Kidney capillary endothelial cell (primary cell): ENCODE measurements around the gene APPL2.

Experiments used
- DNase-seq: peaks from one replicate; pipeline ENCODE4 v3.0.0-alpha.2; 2018; ENCODE audit warnings: low spot score

Gene APPL2

DNA sequence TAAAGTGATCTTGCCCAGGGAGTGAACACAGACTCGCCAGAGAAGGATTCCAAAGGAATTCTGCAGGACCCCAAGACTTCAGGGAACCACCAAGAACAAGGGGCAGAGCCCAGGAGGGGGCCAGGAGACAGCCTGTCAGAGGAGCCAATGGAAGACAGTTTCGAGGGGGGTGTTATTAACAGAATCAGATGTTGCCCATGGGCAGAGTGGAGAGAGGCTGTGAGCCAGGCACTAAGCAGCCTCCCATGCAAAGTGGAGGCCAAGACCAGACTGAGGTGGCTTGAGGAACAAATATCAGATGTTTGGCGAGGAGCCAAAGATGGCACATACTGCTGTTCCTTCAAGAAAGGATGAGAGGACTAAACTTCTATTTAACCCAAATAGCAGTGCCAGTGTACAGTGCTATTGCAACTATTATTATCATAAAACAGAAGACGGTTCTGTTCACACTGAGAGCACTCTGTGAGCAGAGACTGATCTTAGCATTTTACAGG lies 12.6 kb downstream of the APPL2 start:
- DNase-seq: no peak

GRCh38 chr12:105222726-105223351 lies 13.1 kb downstream of the APPL2 start:
- no peak for DNase-seq

GRCh38 chr12:105222284-105222655 lies 13.7 kb downstream of the APPL2 start:
- no peak for DNase-seq

GRCh38 chr12:105221583-105222283 lies 14.2 kb downstream of the APPL2 start:
- DNase-seq: no peak

- no peak for DNase-seq
Measured at GRCh38 chr12:105220929-105221290, 15.1 kb downstream of the APPL2 start.

DNA sequence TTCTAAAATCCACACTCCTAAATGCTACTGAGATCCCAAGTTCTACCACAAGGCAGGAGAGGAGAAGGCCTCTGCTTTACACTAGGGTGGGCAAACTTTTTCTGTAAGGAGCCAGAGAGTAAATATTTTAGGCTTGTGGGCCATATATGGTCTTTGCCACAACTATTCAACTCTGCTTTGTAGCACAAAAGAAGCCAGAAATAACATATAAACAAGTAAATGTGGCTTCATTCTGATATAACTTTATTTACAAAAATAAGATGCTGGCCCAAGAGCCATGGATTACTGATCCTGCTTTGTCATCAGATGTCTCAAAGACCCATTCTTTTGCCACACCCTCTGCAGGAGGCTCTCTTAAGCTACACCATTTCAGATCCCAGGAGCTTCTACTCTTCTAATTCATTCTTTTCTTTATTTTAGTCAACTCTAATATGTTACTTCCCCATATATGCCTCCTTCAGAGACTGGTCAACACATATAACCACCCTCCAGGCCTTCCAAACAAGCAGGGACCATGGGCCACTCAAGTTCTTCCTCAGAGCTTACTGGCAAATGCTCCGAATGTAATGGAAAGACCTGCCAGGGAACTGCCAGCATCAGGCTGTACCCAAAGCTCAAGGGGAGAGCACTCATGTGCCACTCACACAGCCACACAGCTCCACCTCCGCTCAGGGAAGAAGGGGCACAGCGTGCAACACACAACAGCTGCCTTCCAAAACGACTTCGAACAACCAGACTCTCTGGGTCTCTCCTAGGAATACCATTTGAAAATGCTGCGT lies 15.6 kb downstream of the APPL2 start:
- no peak for DNase-seq

DNA sequence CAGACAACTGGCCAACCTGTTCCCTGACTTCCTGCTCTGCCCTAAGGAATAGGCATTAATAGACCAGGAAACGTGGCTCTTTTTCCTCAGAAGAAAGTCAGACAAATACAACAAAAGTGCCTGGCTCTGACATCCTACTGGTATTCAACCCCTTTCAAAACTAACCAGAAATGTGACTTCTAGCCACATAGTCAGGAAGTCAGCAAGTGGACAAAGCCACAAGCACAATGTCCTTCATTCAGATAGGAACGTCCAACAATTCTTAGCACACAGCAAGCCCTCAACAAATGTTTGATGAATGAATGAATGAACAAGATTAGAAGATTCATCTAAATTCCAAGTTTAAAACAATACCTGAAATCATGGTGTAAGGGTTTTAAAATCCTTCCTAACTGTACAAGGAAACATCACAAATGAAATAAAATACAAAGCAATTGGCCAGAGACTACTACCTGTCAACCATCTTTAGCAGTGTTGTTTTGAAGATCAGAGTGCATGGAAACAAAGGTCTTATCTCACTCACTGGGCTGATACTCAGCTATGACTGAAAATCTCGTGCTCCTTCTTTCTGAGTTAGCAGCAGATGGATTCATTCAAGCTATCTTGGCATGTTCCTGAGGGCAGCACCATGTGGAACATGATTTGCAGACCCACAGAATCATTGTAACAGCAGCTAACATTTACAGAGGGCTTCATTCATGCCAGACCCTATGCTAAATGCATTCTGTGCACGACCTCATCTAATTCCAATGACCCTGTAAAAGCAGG lies 16.5 kb downstream of the APPL2 start:
- DNase-seq: no peak

DNA sequence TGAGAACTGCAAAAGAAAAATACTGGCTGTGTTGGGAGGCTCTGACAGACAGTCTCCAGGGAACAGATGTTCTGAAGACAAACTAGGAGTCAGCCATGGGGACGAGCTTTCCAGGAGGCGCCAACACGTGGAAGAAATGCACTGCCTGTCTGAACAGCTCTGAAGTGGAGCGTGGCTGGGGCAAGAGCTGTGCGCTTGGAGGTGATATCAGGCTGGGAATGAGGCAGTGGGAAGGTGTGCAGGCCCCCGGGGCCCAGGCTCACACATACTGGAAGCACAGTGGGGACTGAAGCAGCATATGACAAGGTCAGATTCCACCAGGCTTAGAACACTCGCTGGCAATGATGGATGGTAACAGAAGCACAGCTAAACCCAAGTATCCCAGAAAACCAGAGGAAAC lies 17.5 kb downstream of the APPL2 start:
- no peak for DNase-seq

- DNase-seq: peak; percentile 33
Measured at GRCh38 chr12:105214670-105215375, 21.2 kb downstream of the APPL2 start.

GRCh38 chr12:105214148-105214547 lies 21.8 kb downstream of the APPL2 start:
- no peak for DNase-seq

DNA sequence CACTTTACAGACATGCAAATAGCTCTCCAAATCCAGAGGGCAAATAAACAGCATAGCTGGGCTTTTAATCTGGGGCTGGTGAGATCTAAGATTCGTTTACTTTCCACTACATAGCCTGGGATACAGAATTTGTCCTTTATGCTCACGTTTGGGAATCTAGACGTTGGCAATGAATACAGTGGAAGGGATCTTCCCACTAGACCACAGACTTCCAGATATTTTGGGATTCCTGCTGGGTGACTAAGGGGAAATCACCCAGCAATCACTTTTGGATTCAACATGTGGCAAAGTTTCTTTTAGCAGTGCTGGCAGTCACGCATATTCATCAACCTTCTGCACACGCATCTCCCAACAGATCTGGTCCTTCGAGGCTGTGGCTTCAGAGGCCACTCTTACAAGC lies 23.5 kb downstream of the APPL2 start:
- DNase-seq: no peak

GRCh38 chr12:105209091-105209490 lies 26.9 kb downstream of the APPL2 start:
- DNase-seq: no peak

GRCh38 chr12:105206686-105207374 lies 29.1 kb downstream of the APPL2 start:
- no peak for DNase-seq

DNA sequence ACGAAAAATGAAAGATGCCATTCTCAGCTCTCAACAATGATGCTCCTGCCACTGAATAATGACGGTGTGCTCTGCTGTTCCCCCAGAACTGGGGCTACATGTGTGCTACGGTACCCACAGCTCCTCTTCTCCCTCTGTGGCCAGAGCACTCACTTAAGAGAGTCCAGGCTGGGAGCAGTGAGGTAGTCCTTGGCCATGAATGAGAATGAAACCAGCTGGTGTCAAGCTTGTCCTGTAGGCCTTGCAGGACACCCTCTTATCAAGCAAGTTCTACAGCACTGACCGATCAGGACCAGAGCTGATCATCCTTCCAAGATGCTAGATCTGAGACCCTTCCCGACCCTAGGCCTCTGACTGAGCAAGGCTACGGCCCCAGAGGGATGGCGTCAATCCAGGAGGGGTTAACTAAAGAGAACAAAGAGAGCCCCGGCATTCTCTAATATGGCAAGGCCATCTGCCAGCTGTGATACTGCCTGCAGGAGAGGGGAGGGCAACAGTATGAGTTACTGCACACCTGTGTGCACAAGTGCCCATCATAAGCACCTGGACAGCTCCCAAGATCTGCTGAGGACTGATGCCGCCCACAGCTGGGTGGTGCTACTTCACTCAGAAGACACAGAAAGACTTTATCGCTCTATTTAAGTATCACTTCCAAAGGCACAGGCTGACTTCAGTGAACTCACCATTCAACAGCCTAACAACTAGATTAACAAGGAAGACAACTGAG lies 30.5 kb downstream of the APPL2 start:
- DNase-seq: no peak

DNA sequence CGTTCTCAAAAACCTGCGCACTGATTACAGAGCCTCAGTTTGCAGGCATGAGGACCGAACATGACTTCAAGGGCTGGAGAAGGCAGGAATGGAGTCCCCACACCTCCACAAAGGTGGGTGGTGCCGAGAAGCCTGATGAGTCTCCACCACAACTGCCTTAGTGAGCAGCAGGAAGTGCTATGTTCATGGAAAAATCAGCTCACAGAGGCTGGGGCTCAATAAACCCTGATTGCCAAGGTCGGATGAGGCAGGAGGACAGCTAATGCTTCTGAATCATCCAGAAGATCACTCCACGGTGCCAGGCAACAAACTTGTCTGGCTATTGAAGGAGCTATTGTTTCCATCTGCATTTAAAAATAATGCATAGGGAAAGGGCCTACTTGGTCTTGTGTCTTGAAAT lies 31.1 kb downstream of the APPL2 start:
- peak; percentile 87 for DNase-seq

GRCh38 chr12:105204127-105204526 lies 31.8 kb downstream of the APPL2 start:
- no peak for DNase-seq

- DNase-seq: no peak
Measured at GRCh38 chr12:105202202-105202601, 33.8 kb downstream of the APPL2 start.

- DNase-seq: no peak
Measured at GRCh38 chr12:105201299-105201698, 34.7 kb downstream of the APPL2 start.

DNA sequence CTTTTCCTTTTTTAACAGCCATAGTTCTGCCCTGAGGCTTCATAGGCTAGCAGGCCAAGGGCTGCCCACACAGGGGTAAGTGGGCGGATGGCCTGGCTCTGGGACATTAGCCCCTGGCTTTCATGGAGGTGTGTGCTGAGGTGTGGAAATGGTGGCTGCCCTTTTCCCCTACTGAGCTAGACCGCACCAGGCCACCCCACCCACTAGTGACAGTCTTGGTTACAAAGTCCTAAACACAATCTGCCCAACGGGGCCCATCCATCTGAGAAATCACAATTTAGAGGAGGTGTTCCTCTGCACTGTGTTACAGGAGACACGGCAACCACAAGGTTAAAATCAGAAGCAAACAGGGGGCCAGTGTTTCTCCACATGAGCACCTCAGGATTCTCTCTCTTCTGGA lies 35.6 kb downstream of the APPL2 start:
- no peak for DNase-seq

GRCh38 chr12:105198961-105199360 lies 37.0 kb downstream of the APPL2 start:
- DNase-seq: no peak
